ENCODE measurements around the gene SV2B. TPM values are rescaled to one million over a fixed set of nuclear protein-coding genes. Genes with fewer than 3 reads are reported as not detected.

The SV2B gene
- total RNA-seq, 1 experiment from 2014 or later: not detected

- DNase-seq: no peak
- peaks cover 4% of the 10 kb centered on the region in 2 experiments; a peak in 1 of 4 replicates for H3K4me1 Mint-ChIP-seq
- no peak overlapping the region for H3K4ac ChIP-seq (ENCODE audit: low read depth, low read length)
Observed at GRCh38 chr15:91108421-91108820, 8.4 kb downstream of the SV2B start.

More at GRCh38 chr15:91108421-91108820, 8.4 kb downstream of the SV2B start:
- H3T11ph ChIP-seq (ENCODE audit: low read length): no peak overlapping the region
- H4K5ac ChIP-seq (ENCODE audit: insufficient read length, low read depth, low read length): no peak overlapping the region
- Mint-ChIP-seq H3K9me3 (no peaks in the 10 kb centered on the region), H3K36me3 (ENCODE audit: insufficient read depth in 1 of 3, low read depth in 3 of 3) (no peaks in the 10 kb centered on the region; a peak in 1 of 7 replicates), H3K27ac (no peak overlapping the region), H3K4me3 (no peak overlapping the region), H3K27me3 (ENCODE audit: low read depth) (peaks cover 47% of the 10 kb centered on the region)
- H4K8ac ChIP-seq (replicated peaks; ENCODE audit: insufficient read length, low read depth, low read length): no peak overlapping the region
- H3K23me2 ChIP-seq (ENCODE audit: insufficient read length, low read depth, low read length, poor library complexity, severe bottlenecking): no peaks in the 10 kb centered on the region
- no peaks in the 10 kb centered on the region for H4K20me1 ChIP-seq (ENCODE audit: control insufficient read depth, insufficient read depth, insufficient read length)
- no peak overlapping the region for H2AK5ac ChIP-seq (ENCODE audit: insufficient read length, low read length)
- no peak overlapping the region for H3K27ac ChIP-seq (ENCODE audit: insufficient read length, low read depth, low read length)
- no peaks in the 10 kb centered on the region; the same call in 1 of the 2 replicates for H3K27me3 ChIP-seq (ENCODE audit: insufficient read depth, low read length)
- no peaks in the 10 kb centered on the region for H3K4me1 ChIP-seq (ENCODE audit: insufficient read depth, low read length)
- H2AFZ ChIP-seq (ENCODE audit: low read length): no peak overlapping the region
- no peak overlapping the region for H3K9ac ChIP-seq (ENCODE audit: extremely low read depth, insufficient read length, low read length)
- no peak overlapping the region for H4K91ac ChIP-seq (ENCODE audit: insufficient read length, low read depth, low read length)
- H3K79me2 ChIP-seq (ENCODE audit: insufficient read depth, low read length): no peaks in the 10 kb centered on the region
- H2BK12ac ChIP-seq (ENCODE audit: insufficient read length, low read depth, low read length): no peak overlapping the region
- H2BK20ac ChIP-seq (ENCODE audit: low read depth, low read length, poor library complexity, severe bottlenecking): no peak overlapping the region
- H2BK120ac ChIP-seq (ENCODE audit: low read depth, low read length, poor library complexity, severe bottlenecking): no peak overlapping the region
- H2BK5ac ChIP-seq (ENCODE audit: insufficient read length, low read length): no peak overlapping the region
- no peaks in the 10 kb centered on the region for H3K79me1 ChIP-seq (ENCODE audit: insufficient read depth, low read depth, low read length, poor library complexity, severe bottlenecking)
- H3K14ac ChIP-seq (ENCODE audit: insufficient read depth, low read length): no peak overlapping the region
- no peak overlapping the region for H3K56ac ChIP-seq (ENCODE audit: insufficient read length, low read depth, low read length)
- no peaks in the 10 kb centered on the region for H3K9me3 ChIP-seq (ENCODE audit: control insufficient read depth, low read depth, low read length)
- no CpG with 5 or more reads among the region's 4 CpGs for WGBS (ENCODE audit: extremely low coverage, insufficient read length, low lambda C conversion rate)
- H3K23ac ChIP-seq (ENCODE audit: insufficient read length, low read depth, low read length): no peak overlapping the region
- no peak overlapping the region for H3K4me2 ChIP-seq (ENCODE audit: insufficient read depth, insufficient read length, low read length)
- no peak overlapping the region for H2BK15ac ChIP-seq (ENCODE audit: low read depth, low read length)
- TF ChIP-seq CTCF (conservative IDR thresholded peaks at IDR 0.05): no peak
- no peak overlapping the region for H3K18ac ChIP-seq (ENCODE audit: insufficient read length, low read depth, low read length)

Data from H9 (cell line).